Measurements from ENCODE around the gene SDCBP2. TPM values are rescaled to one million over a fixed set of nuclear protein-coding genes. Genes with fewer than 3 reads are reported as not detected.

Gene SDCBP2
- total and polyA plus RNA-seq, 2 of the 13 experiments (the other 11 are each of a cell fraction or from before 2014, with no cell fraction given): 1.2 to 2.4 TPM

DNA sequence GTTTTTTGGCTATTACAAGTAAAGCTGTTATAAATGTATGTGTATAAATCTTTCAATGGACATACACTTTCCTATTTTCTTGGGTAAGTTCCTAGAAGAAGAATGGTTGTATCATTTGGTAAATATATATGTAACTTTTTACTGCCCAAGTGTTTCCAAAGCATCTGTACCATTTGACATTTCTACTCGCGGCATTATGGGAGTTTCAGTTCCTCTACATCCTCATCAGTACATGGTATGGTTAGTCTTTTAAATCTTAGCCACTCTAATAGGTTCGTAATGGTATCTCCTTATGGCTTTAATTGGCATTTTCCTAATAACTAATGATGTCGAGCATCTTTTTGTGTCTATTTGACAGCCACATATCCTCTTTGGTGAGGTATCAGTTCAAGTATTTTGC, 49.9 kb downstream of the SDCBP2 start:
- intact Hi-C loops (cut with micrococcal nuclease; ENCODE audit: unreplicated experiment) (no loop called here), in situ Hi-C loops (cut with HindIII; ENCODE audit: extremely low pct_ligation_motif_present, low pct_unique_long_range_greater_than_20kb) (no loop called here)
- H3K27me3 ChIP-seq (ENCODE audit: control insufficient read depth in 1 of 2, insufficient read depth in 2 of 2, low read length in 2 of 2): peaks cover 6 to 47% of the 10 kb centered on the region in 2 experiments; a peak in 4 of 5 replicates
- whole genome bisulfite sequencing (ENCODE audit: low lambda C conversion rate): 33% methylated on average over 4 of the region's 4 CpGs
- H3K36me3 ChIP-seq (replicated peaks in 1 of 2; ENCODE audit: control insufficient read depth in 1 of 2, insufficient read depth in 2 of 2, low read length in 2 of 2): no peaks in the 10 kb centered on the region
- no TSS peak for BruUV-seq (replicated peaks)
- POLR2A ChIA-PET: no interaction called here
- no peak overlapping the region for H3K4me2 ChIP-seq (ENCODE audit: low read depth, low read length)
- CTCF ChIA-PET (ENCODE audit: low intra/inter-chr PET ratio, low total read pairs): no interaction called here
- no peak for DNase-seq (ENCODE audit: low spot score)
- H3K4me3 ChIP-seq (replicated peaks in 1 of 3; ENCODE audit: insufficient read depth in 1 of 3, low read depth in 2 of 3, low read length in 3 of 3): no peak overlapping the region
- H3K9me3 ChIP-seq (ENCODE audit: low read length): no peaks in the 10 kb centered on the region
- no peak overlapping the region for H3K9ac ChIP-seq (ENCODE audit: insufficient read depth, low read depth, low read length)
- no peak for ATAC-seq
- no peaks in the 10 kb centered on the region for H4K20me1 ChIP-seq (ENCODE audit: insufficient read depth, low read length)
- H2AFZ ChIP-seq (ENCODE audit: low read length): no peak overlapping the region
- H3K27ac ChIP-seq (ENCODE audit: extremely low read length, insufficient read depth, low read length): no peak overlapping the region
- FAIRE-seq: no peak
- no peaks in the 10 kb centered on the region for H3K4me1 ChIP-seq (ENCODE audit: insufficient read depth, low read length)
- no peaks in the 10 kb centered on the region for H3K79me2 ChIP-seq (ENCODE audit: insufficient read depth, low read length)
- TF ChIP-seq GZF1 (CRISPR knock-in tag; IDR thresholded peaks at IDR 0.05) (no peak), ZNF501 (CRISPR knock-in tag; IDR thresholded peaks at IDR 0.05) (no peak), MZF1 (CRISPR knock-in tag; IDR thresholded peaks at IDR 0.05; ENCODE audit: borderline replicate concordance) (no peak), NR1H2 (CRISPR knock-in tag; IDR thresholded peaks at IDR 0.05; ENCODE audit: borderline replicate concordance, low read depth) (no peak), NRL (CRISPR knock-in tag; IDR thresholded peaks at IDR 0.05; ENCODE audit: borderline replicate concordance) (no peak), FOSL1 (CRISPR knock-in tag; IDR thresholded peaks at IDR 0.05; ENCODE audit: borderline replicate concordance) (no peak), ZNF644 (CRISPR knock-in tag; IDR thresholded peaks at IDR 0.05; ENCODE audit: low read depth) (no peak), SNRNP70 (IDR thresholded peaks at IDR 0.05; ENCODE audit: low read depth, low read length) (no peak), TMF1 (CRISPR knock-in tag; IDR thresholded peaks at IDR 0.05; ENCODE audit: low read depth) (no peak), CAMTA2 (CRISPR knock-in tag; IDR thresholded peaks at IDR 0.05; ENCODE audit: borderline replicate concordance) (no peak)
- TF ChIP-seq, protein P1, sequence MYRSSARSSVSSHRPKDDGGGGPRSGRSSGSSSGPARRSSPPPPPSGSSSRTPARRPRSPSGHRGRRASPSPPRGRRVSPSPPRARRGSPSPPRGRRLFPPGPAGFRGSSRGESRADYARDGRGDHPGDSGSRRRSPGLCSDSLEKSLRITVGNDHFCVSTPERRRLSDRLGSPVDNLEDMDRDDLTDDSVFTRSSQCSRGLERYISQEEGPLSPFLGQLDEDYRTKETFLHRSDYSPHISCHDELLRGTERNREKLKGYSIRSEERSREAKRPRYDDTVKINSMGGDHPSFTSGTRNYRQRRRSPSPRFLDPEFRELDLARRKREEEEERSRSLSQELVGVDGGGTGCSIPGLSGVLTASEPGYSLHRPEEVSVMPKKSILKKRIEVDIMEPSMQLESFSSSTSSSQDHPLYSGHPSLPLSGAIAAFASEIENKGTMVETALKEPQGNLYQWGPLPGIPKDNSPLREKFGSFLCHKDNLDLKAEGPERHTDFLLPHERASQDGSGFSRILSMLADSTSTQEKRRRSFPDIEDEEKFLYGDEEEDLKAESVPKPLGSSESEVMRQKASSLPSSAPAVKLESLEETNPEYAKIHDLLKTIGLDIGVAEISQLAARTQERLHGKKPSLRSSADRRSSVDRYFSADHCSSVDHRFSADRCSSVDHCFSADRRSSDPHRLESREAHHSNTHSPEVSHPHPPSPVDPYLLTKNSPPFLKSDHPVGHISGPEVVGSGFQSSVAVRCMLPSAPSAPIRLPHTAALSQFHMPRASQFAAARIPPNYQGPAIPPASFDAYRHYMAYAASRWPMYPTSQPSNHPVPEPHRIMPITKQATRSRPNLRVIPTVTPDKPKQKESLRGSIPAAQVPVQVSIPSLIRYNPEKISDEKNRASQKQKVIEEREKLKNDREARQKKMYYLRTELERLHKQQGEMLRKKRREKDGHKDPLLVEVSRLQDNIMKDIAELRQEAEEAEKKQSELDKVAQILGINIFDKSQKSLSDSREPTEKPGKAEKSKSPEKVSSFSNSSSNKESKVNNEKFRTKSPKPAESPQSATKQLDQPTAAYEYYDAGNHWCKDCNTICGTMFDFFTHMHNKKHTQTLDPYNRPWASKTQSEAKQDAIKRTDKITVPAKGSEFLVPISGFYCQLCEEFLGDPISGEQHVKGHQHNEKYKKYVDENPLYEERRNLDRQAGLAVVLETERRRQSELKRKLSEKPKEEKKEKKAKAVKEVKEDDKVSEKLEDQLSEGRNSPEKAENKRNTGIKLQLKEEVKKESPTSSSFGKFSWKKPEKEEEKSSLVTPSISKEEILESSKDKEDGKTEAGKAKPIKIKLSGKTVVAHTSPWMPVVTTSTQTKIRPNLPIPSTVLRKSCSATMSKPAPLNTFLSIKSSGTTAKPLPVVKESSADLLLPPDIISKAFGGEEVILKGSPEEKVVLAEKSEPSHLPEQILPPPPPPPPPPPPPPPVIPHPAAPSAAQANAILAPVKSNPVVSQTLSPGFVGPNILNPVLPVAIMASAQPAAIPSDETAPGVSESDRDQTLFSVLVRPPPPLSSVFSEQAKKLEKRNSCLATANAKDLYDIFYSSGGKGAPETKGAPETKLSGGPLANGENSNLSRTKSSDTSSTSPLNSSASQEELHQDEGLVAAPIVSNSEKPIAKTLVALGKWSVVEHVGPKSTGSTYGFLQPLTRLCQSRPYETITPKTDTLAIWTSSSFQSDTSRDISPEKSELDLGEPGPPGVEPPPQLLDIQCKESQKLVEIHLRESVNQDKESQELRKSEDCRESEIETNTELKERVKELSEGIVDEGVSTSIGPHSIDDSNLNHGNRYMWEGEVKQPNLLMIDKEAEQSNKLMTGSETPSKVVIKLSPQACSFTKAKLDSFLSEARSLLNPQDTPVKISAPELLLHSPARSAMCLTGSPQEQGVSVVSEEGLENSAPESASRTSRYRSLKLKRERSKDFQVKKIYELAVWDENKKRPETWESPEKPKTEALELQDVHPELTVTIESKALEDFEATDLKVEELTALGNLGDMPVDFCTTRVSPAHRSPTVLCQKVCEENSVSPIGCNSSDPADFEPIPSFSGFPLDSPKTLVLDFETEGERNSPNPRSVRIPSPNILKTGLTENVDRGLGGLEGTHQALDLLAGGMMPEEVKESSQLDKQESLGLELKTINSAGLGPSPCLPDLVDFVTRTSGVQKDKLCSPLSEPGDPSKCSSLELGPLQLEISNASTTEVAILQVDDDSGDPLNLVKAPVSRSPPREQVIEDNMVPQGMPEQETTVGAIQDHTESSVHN (CRISPR knock-in tag; IDR thresholded peaks at IDR 0.05): no peak
- TF ChIP-seq, protein P2, sequence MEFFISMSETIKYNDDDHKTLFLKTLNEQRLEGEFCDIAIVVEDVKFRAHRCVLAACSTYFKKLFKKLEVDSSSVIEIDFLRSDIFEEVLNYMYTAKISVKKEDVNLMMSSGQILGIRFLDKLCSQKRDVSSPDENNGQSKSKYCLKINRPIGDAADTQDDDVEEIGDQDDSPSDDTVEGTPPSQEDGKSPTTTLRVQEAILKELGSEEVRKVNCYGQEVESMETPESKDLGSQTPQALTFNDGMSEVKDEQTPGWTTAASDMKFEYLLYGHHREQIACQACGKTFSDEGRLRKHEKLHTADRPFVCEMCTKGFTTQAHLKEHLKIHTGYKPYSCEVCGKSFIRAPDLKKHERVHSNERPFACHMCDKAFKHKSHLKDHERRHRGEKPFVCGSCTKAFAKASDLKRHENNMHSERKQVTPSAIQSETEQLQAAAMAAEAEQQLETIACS (CRISPR knock-in tag; IDR thresholded peaks at IDR 0.05): no peak
- TF ChIP-seq, protein P3, sequence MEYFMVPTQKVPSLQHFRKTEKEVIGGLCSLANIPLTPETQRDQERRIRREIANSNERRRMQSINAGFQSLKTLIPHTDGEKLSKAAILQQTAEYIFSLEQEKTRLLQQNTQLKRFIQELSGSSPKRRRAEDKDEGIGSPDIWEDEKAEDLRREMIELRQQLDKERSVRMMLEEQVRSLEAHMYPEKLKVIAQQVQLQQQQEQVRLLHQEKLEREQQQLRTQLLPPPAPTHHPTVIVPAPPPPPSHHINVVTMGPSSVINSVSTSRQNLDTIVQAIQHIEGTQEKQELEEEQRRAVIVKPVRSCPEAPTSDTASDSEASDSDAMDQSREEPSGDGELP (IDR thresholded peaks at IDR 0.05; ENCODE audit: borderline replicate concordance, low read depth): no peak
- TF ChIP-seq, protein P4, sequence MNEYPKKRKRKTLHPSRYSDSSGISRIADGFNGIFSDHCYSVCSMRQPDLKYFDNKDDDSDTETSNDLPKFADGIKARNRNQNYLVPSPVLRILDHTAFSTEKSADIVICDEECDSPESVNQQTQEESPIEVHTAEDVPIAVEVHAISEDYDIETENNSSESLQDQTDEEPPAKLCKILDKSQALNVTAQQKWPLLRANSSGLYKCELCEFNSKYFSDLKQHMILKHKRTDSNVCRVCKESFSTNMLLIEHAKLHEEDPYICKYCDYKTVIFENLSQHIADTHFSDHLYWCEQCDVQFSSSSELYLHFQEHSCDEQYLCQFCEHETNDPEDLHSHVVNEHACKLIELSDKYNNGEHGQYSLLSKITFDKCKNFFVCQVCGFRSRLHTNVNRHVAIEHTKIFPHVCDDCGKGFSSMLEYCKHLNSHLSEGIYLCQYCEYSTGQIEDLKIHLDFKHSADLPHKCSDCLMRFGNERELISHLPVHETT (CRISPR knock-in tag; conservative IDR thresholded peaks at IDR 0.05): no peak
